ENCODE measurements around the gene TMCO4.

TMCO4 gene

DNA sequence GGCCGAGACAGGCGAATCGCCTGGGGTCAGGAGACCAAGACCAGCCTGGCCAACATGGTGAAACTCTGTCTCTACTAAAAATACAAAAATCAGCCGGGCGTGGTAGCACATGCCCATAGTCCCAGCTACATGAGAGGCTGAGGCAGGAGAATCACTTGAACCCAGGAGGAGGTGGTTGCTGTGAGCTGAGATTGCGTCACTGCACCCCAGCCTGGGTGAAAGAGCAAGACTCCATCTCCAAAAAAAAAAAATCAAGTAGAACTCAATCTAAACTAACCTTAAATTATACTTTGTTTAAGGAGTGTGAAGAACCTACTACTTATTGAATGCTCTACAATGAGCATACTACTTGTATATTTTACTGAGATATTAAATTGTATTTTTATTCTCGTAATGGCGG, 45.8 kb upstream of the TMCO4 start:
- Histone ChIP-seq H3K9me2 (replicated peaks; ENCODE audit: low read depth, low read length) (no peaks in the 10 kb centered on the region), H3K36me3 (ENCODE audit: insufficient read depth, low read length) (no peaks in the 10 kb centered on the region), H3K9me3 (ENCODE audit: insufficient read depth, low read depth, low read length) (no peaks in the 10 kb centered on the region), H3K9ac (ENCODE audit: low read depth, low read length, poor library complexity, severe bottlenecking) (no peak overlapping the region), H3K4me1 (ENCODE audit: insufficient read depth, low read length, poor library complexity, severe bottlenecking) (no peaks in the 10 kb centered on the region), H3F3A (ENCODE audit: low read depth) (no peaks in the 10 kb centered on the region), H3K4me3 (ENCODE audit: low read length, poor library complexity, severe bottlenecking) (no peak overlapping the region), H3K79me2 (ENCODE audit: insufficient read depth, low read length) (no peaks in the 10 kb centered on the region), H3K27me3 (ENCODE audit: insufficient read depth, low read length, poor library complexity, severe bottlenecking) (no peaks in the 10 kb centered on the region), H3K4me2 (ENCODE audit: low read depth, low read length, poor library complexity, severe bottlenecking) (no peak overlapping the region), H2AFZ (ENCODE audit: low read length) (no peak overlapping the region), H4K20me1 (ENCODE audit: insufficient read depth, low read length, poor library complexity, severe bottlenecking) (no peaks in the 10 kb centered on the region)
- TF ChIP-seq, protein P1, sequence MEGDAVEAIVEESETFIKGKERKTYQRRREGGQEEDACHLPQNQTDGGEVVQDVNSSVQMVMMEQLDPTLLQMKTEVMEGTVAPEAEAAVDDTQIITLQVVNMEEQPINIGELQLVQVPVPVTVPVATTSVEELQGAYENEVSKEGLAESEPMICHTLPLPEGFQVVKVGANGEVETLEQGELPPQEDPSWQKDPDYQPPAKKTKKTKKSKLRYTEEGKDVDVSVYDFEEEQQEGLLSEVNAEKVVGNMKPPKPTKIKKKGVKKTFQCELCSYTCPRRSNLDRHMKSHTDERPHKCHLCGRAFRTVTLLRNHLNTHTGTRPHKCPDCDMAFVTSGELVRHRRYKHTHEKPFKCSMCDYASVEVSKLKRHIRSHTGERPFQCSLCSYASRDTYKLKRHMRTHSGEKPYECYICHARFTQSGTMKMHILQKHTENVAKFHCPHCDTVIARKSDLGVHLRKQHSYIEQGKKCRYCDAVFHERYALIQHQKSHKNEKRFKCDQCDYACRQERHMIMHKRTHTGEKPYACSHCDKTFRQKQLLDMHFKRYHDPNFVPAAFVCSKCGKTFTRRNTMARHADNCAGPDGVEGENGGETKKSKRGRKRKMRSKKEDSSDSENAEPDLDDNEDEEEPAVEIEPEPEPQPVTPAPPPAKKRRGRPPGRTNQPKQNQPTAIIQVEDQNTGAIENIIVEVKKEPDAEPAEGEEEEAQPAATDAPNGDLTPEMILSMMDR (conservative IDR thresholded peaks at IDR 0.05; ENCODE audit: low read length) = no peak
- no peak for TF ChIP-seq EZH2phosphoT487 (IDR thresholded peaks at IDR 0.05; ENCODE audit: borderline replicate concordance)

DNA sequence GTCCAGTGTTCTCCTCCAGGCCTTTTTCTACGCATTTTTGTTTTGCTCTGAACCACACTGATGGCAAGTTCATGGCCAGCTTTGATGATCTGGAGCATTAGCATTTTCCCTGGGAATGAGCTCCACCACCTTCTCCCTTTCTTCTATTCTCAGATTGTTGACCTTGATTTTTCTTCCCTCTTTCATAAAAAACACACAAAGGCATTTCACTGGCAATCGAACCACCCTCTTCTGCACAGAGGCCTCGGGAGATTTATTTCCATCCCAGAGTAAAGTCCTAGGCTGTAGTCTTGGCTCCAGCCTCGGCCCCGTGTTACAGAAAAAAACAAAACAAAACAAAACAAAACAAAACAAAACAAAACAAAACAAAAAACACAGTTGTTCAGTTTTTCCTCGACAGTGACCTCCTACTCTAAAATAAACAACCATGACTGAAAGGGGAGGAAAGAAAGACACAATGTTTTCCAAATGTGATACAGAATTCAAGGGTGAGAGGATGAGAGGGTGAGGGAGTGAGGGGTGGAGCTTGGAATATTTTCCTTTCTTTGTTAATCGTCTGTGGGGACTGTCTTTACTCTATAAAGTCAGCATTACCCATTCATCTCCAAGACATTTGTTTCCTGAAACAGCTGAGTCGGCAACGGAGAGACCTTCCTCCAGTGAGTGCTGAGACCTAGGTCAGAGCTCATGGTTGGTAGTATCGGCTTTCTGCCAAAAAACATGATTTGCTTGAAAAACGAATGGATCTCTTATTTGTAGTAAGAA, 45.2 kb upstream of the TMCO4 start:
- H3K79me2 ChIP-seq (ENCODE audit: insufficient read depth, low read length) = no peaks in the 10 kb centered on the region
- H3K9ac ChIP-seq (ENCODE audit: low read depth, low read length, poor library complexity, severe bottlenecking) = no peak overlapping the region
- no peak overlapping the region for H3K4me2 ChIP-seq (ENCODE audit: low read depth, low read length, poor library complexity, severe bottlenecking)
- H3K4me1 ChIP-seq (ENCODE audit: insufficient read depth, low read length, poor library complexity, severe bottlenecking) = no peaks in the 10 kb centered on the region
- no peak for TF ChIP-seq EZH2phosphoT487 (IDR thresholded peaks at IDR 0.05; ENCODE audit: borderline replicate concordance)
- TF ChIP-seq, protein P1 (conservative IDR thresholded peaks at IDR 0.05; ENCODE audit: low read length) = no peak
- H4K20me1 ChIP-seq (ENCODE audit: insufficient read depth, low read length, poor library complexity, severe bottlenecking) = no peaks in the 10 kb centered on the region
- H3K4me3 ChIP-seq (ENCODE audit: low read length, poor library complexity, severe bottlenecking) = no peak overlapping the region
- no peak overlapping the region for H2AFZ ChIP-seq (ENCODE audit: low read length)
- H3K9me3 ChIP-seq (ENCODE audit: insufficient read depth, low read depth, low read length) = no peaks in the 10 kb centered on the region
- H3K27me3 ChIP-seq (ENCODE audit: insufficient read depth, low read length, poor library complexity, severe bottlenecking) = no peaks in the 10 kb centered on the region
- H3F3A ChIP-seq (ENCODE audit: low read depth) = no peaks in the 10 kb centered on the region
- H3K9me2 ChIP-seq (replicated peaks; ENCODE audit: low read depth, low read length) = no peaks in the 10 kb centered on the region
- no peaks in the 10 kb centered on the region for H3K36me3 ChIP-seq (ENCODE audit: insufficient read depth, low read length)

DNA sequence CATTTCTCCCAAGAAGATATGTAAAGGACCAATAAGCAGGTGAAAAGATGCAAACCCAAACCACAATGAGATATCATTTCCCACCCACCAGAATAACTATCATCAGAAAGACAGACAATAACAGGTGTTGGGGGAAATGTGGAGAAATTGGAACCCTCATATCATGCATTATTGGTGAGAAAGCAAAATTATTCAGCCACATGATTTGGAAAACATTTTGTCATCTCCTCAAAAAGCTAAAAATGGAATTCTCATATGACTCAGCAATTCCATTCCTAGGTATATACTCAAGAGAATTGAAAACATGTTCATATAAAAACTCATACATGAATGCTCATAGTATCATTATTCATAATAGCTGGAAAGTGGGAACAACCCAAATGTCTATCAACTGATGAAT, 40.5 kb upstream of the TMCO4 start:
- Histone ChIP-seq H3K9ac (ENCODE audit: low read depth, low read length, poor library complexity, severe bottlenecking) (no peak overlapping the region), H3K4me3 (ENCODE audit: low read length, poor library complexity, severe bottlenecking) (no peak overlapping the region), H2AFZ (ENCODE audit: low read length) (no peak overlapping the region), H3K79me2 (ENCODE audit: insufficient read depth, low read length) (no peaks in the 10 kb centered on the region), H3K9me3 (ENCODE audit: insufficient read depth, low read depth, low read length) (no peaks in the 10 kb centered on the region), H4K20me1 (ENCODE audit: insufficient read depth, low read length, poor library complexity, severe bottlenecking) (no peaks in the 10 kb centered on the region), H3K36me3 (ENCODE audit: insufficient read depth, low read length) (no peaks in the 10 kb centered on the region), H3K27me3 (ENCODE audit: insufficient read depth, low read length, poor library complexity, severe bottlenecking) (no peaks in the 10 kb centered on the region), H3K9me2 (replicated peaks; ENCODE audit: low read depth, low read length) (no peaks in the 10 kb centered on the region), H3F3A (ENCODE audit: low read depth) (no peaks in the 10 kb centered on the region), H3K4me1 (ENCODE audit: insufficient read depth, low read length, poor library complexity, severe bottlenecking) (no peaks in the 10 kb centered on the region), H3K4me2 (ENCODE audit: low read depth, low read length, poor library complexity, severe bottlenecking) (no peak overlapping the region)
- no peak for TF ChIP-seq EZH2phosphoT487 (IDR thresholded peaks at IDR 0.05; ENCODE audit: borderline replicate concordance)
- TF ChIP-seq, protein P1 (conservative IDR thresholded peaks at IDR 0.05; ENCODE audit: low read length) = no peak
